ENCODE data around the gene CIDEC.

DNA sequence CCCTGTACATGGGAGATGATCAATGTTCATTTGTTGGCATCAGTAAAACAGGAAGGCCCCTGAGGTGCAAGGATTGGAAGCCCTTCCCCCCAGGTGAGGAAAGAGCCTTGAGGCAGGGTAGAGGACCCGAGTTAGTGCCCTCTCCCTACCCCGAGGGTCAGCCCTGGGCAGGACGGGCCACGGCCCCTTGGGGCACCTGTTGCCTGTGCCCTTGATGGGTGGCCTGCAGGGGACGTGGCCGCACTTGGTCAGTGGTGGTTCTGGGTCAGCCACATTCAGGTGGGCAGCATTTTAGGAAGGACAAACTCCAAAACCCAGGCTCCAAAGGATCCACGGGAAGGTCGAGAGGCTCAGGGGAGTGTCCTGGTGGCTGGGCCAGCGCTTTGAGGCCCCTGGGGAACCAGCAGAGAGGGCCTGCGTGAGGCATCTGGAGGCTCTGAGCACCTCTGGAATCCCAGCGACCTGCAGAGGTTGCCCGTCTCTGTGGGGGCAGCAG is 20.5 kb downstream of the CIDEC start:
- TF ChIP-seq CEBPZ (IDR thresholded peaks at IDR 0.05; ENCODE audit: low read length) (no peak), POLR2A (IDR thresholded peaks at IDR 0.05; ENCODE audit: insufficient read depth in 1 of 2, low read depth in 2 of 2, low read length in 2 of 2) (no peak)
- TF ChIP-seq, protein P1, sequence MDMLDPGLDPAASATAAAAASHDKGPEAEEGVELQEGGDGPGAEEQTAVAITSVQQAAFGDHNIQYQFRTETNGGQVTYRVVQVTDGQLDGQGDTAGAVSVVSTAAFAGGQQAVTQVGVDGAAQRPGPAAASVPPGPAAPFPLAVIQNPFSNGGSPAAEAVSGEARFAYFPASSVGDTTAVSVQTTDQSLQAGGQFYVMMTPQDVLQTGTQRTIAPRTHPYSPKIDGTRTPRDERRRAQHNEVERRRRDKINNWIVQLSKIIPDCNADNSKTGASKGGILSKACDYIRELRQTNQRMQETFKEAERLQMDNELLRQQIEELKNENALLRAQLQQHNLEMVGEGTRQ (IDR thresholded peaks at IDR 0.05; ENCODE audit: low read depth, low read length): no peak
- TF ChIP-seq, protein P1 (CRISPR knock-in tag; IDR thresholded peaks at IDR 0.05; ENCODE audit: borderline replicate concordance): no peak
- TF ChIP-seq, protein P2, sequence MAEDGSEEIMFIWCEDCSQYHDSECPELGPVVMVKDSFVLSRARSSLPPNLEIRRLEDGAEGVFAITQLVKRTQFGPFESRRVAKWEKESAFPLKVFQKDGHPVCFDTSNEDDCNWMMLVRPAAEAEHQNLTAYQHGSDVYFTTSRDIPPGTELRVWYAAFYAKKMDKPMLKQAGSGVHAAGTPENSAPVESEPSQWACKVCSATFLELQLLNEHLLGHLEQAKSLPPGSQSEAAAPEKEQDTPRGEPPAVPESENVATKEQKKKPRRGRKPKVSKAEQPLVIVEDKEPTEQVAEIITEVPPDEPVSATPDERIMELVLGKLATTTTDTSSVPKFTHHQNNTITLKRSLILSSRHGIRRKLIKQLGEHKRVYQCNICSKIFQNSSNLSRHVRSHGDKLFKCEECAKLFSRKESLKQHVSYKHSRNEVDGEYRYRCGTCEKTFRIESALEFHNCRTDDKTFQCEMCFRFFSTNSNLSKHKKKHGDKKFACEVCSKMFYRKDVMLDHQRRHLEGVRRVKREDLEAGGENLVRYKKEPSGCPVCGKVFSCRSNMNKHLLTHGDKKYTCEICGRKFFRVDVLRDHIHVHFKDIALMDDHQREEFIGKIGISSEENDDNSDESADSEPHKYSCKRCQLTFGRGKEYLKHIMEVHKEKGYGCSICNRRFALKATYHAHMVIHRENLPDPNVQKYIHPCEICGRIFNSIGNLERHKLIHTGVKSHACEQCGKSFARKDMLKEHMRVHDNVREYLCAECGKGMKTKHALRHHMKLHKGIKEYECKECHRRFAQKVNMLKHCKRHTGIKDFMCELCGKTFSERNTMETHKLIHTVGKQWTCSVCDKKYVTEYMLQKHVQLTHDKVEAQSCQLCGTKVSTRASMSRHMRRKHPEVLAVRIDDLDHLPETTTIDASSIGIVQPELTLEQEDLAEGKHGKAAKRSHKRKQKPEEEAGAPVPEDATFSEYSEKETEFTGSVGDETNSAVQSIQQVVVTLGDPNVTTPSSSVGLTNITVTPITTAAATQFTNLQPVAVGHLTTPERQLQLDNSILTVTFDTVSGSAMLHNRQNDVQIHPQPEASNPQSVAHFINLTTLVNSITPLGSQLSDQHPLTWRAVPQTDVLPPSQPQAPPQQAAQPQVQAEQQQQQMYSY (CRISPR knock-in tag; IDR thresholded peaks at IDR 0.05): no peak
- TF ChIP-seq, protein P3, sequence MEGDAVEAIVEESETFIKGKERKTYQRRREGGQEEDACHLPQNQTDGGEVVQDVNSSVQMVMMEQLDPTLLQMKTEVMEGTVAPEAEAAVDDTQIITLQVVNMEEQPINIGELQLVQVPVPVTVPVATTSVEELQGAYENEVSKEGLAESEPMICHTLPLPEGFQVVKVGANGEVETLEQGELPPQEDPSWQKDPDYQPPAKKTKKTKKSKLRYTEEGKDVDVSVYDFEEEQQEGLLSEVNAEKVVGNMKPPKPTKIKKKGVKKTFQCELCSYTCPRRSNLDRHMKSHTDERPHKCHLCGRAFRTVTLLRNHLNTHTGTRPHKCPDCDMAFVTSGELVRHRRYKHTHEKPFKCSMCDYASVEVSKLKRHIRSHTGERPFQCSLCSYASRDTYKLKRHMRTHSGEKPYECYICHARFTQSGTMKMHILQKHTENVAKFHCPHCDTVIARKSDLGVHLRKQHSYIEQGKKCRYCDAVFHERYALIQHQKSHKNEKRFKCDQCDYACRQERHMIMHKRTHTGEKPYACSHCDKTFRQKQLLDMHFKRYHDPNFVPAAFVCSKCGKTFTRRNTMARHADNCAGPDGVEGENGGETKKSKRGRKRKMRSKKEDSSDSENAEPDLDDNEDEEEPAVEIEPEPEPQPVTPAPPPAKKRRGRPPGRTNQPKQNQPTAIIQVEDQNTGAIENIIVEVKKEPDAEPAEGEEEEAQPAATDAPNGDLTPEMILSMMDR (CRISPR knock-in tag; IDR thresholded peaks at IDR 0.05): no peak
- TF ChIP-seq, protein P4, sequence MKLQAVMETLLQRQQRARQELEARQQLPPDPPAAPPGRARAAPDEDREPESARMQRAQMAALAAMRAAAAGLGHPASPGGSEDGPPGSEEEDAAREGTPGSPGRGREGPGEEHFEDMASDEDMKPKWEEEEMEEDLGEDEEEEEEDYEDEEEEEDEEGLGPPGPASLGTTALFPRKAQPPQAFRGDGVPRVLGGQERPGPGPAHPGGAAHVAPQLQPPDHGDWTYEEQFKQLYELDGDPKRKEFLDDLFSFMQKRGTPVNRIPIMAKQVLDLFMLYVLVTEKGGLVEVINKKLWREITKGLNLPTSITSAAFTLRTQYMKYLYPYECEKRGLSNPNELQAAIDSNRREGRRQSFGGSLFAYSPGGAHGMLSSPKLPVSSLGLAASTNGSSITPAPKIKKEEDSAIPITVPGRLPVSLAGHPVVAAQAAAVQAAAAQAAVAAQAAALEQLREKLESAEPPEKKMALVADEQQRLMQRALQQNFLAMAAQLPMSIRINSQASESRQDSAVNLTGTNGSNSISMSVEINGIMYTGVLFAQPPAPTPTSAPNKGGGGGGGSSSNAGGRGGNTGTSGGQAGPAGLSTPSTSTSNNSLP (IDR thresholded peaks at IDR 0.05; ENCODE audit: low read depth, low read length): no peak

All from HepG2 (cell line).